ENCODE data around the gene ERC2.

GRCh38 chr3:55611121-55611520 is 857.1 kb downstream of the ERC2 start:
- no peak for TF ChIP-seq BHLHE40 (IDR thresholded peaks at IDR 0.05; ENCODE audit: low read depth, low read length)
- TF ChIP-seq, protein P1, sequence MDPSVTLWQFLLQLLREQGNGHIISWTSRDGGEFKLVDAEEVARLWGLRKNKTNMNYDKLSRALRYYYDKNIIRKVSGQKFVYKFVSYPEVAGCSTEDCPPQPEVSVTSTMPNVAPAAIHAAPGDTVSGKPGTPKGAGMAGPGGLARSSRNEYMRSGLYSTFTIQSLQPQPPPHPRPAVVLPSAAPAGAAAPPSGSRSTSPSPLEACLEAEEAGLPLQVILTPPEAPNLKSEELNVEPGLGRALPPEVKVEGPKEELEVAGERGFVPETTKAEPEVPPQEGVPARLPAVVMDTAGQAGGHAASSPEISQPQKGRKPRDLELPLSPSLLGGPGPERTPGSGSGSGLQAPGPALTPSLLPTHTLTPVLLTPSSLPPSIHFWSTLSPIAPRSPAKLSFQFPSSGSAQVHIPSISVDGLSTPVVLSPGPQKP (IDR thresholded peaks at IDR 0.05; ENCODE audit: low read depth, low read length) = no peak
- no peak for TF ChIP-seq SREBF2 (IDR thresholded peaks at IDR 0.05)
- no peak for TF ChIP-seq POLR2AphosphoS2 (conservative IDR thresholded peaks at IDR 0.05; ENCODE audit: low read length)
- TF ChIP-seq, protein P2, sequence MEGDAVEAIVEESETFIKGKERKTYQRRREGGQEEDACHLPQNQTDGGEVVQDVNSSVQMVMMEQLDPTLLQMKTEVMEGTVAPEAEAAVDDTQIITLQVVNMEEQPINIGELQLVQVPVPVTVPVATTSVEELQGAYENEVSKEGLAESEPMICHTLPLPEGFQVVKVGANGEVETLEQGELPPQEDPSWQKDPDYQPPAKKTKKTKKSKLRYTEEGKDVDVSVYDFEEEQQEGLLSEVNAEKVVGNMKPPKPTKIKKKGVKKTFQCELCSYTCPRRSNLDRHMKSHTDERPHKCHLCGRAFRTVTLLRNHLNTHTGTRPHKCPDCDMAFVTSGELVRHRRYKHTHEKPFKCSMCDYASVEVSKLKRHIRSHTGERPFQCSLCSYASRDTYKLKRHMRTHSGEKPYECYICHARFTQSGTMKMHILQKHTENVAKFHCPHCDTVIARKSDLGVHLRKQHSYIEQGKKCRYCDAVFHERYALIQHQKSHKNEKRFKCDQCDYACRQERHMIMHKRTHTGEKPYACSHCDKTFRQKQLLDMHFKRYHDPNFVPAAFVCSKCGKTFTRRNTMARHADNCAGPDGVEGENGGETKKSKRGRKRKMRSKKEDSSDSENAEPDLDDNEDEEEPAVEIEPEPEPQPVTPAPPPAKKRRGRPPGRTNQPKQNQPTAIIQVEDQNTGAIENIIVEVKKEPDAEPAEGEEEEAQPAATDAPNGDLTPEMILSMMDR (IDR thresholded peaks at IDR 0.05) = no peak
- TF ChIP-seq, protein P3, sequence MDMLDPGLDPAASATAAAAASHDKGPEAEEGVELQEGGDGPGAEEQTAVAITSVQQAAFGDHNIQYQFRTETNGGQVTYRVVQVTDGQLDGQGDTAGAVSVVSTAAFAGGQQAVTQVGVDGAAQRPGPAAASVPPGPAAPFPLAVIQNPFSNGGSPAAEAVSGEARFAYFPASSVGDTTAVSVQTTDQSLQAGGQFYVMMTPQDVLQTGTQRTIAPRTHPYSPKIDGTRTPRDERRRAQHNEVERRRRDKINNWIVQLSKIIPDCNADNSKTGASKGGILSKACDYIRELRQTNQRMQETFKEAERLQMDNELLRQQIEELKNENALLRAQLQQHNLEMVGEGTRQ (IDR thresholded peaks at IDR 0.05) = no peak
- TF ChIP-seq POLR2A (IDR thresholded peaks at IDR 0.05; ENCODE audit: low read length) = no peak
- no peak for TF ChIP-seq CHD4 (IDR thresholded peaks at IDR 0.05; ENCODE audit: borderline replicate concordance)
